ENCODE data around the gene NEK2. TPM values are rescaled to one million over a fixed set of nuclear protein-coding genes. Genes with fewer than 3 reads are reported as not detected.

Gene NEK2
- total RNA-seq, 1 experiment from 2014 or later: 17.6 TPM

GRCh38 chr1:211635597-211636205 lies 39.7 kb downstream of the NEK2 start:
- Mint-ChIP-seq H3K27me3 (ENCODE audit: low read depth) (no peaks in the 10 kb centered on the region; the same call in 1 of the 2 replicates), H3K9me3 (no peaks in the 10 kb centered on the region), H3K4me1 (peaks cover 7 to 19% of the 10 kb centered on the region in 2 experiments), H3K36me3 (ENCODE audit: insufficient read depth in 1 of 3, low read depth in 3 of 3) (no peaks in the 10 kb centered on the region), H3K4me3 (no peak overlapping the region), H3K27ac (no peak overlapping the region)
- H2BK15ac ChIP-seq (ENCODE audit: low read depth, low read length): no peak overlapping the region
- H4K8ac ChIP-seq (replicated peaks; ENCODE audit: insufficient read length, low read depth, low read length): no peak overlapping the region
- no peak overlapping the region for H4K91ac ChIP-seq (ENCODE audit: insufficient read length, low read depth, low read length)
- no peak for DNase-seq
- no peaks in the 10 kb centered on the region for H3K79me1 ChIP-seq (ENCODE audit: insufficient read depth, low read depth, low read length, poor library complexity, severe bottlenecking)
- no CpG with 5 or more reads among the region's 9 CpGs for WGBS (ENCODE audit: extremely low coverage, insufficient read length, low lambda C conversion rate)
- no peak overlapping the region for H3K18ac ChIP-seq (ENCODE audit: insufficient read length, low read depth, low read length)
- no peak overlapping the region for H2BK5ac ChIP-seq (ENCODE audit: insufficient read length, low read length)
- no peak overlapping the region for H3K4me2 ChIP-seq (ENCODE audit: insufficient read depth, insufficient read length, low read length)
- no peak overlapping the region for H2AFZ ChIP-seq (ENCODE audit: low read length)
- H3K4me1 ChIP-seq (ENCODE audit: insufficient read depth, low read length): no peaks in the 10 kb centered on the region
- H2BK12ac ChIP-seq (ENCODE audit: insufficient read length, low read depth, low read length): no peak overlapping the region
- H4K5ac ChIP-seq (ENCODE audit: insufficient read length, low read depth, low read length): no peak overlapping the region
- no peak overlapping the region for H2BK120ac ChIP-seq (ENCODE audit: low read depth, low read length, poor library complexity, severe bottlenecking)
- no peak overlapping the region for H2BK20ac ChIP-seq (ENCODE audit: low read depth, low read length, poor library complexity, severe bottlenecking)
- no peaks in the 10 kb centered on the region for H3K79me2 ChIP-seq (ENCODE audit: insufficient read depth, low read length)
- H3K23me2 ChIP-seq (ENCODE audit: insufficient read length, low read depth, low read length, poor library complexity, severe bottlenecking): no peaks in the 10 kb centered on the region
- no peaks in the 10 kb centered on the region for H4K20me1 ChIP-seq (ENCODE audit: control insufficient read depth, insufficient read depth, insufficient read length)
- H2AK5ac ChIP-seq (ENCODE audit: insufficient read length, low read length): no peak overlapping the region
- H3K9ac ChIP-seq (ENCODE audit: extremely low read depth, insufficient read length, low read length): no peak overlapping the region
- no peak overlapping the region for H3K23ac ChIP-seq (ENCODE audit: insufficient read length, low read depth, low read length)
- no peaks in the 10 kb centered on the region for H3K9me3 ChIP-seq (ENCODE audit: control insufficient read depth, low read depth, low read length)
- no peak overlapping the region for H3K56ac ChIP-seq (ENCODE audit: insufficient read length, low read depth, low read length)
- no peak overlapping the region for H3T11ph ChIP-seq (ENCODE audit: low read length)
- H3K27me3 ChIP-seq (ENCODE audit: insufficient read depth, low read length): no peaks in the 10 kb centered on the region; the same call in 1 of the 2 replicates
- H3K27ac ChIP-seq (ENCODE audit: insufficient read length, low read depth, low read length): no peak overlapping the region
- no peak overlapping the region for H3K14ac ChIP-seq (ENCODE audit: insufficient read depth, low read length)
- TF ChIP-seq CTCF (conservative IDR thresholded peaks at IDR 0.05): no peak
- H3K4ac ChIP-seq (ENCODE audit: low read depth, low read length): no peak overlapping the region
